ENCODE results near the gene TFE3.

Gene TFE3

GRCh38 chrX:49070988-49071387 is 27.8 kb upstream of the TFE3 start:
- no peaks in the 10 kb centered on the region for H3K9me3 ChIP-seq
- H3K4me3 ChIP-seq (ENCODE audit: low read depth in 1 of 2, low read length in 1 of 2) = no peak overlapping the region
- no peak for TF ChIP-seq CTCF (IDR thresholded peaks at IDR 0.05)
- H3K27ac ChIP-seq = no peak overlapping the region
- peaks cover 13% of the 10 kb centered on the region for H3K36me3 ChIP-seq
- no peaks in the 10 kb centered on the region for H3K27me3 ChIP-seq
- H3K4me1 ChIP-seq (ENCODE audit: control insufficient read depth in 1 of 2, insufficient read depth in 1 of 2, low read depth in 1 of 2, low read length in 1 of 2) = peaks cover 0 to 11% of the 10 kb centered on the region in 2 experiments

GRCh38 chrX:49069038-49069437 is 25.9 kb upstream of the TFE3 start:
- Histone ChIP-seq H3K9me3 (no peaks in the 10 kb centered on the region), H3K36me3 (no peaks in the 10 kb centered on the region), H3K4me1 (ENCODE audit: control insufficient read depth in 1 of 2, insufficient read depth in 1 of 2, low read depth in 1 of 2, low read length in 1 of 2) (peaks cover 0 to 7% of the 10 kb centered on the region in 2 experiments), H3K27ac (no peak overlapping the region), H3K27me3 (no peaks in the 10 kb centered on the region), H3K4me3 (ENCODE audit: low read depth in 1 of 2, low read length in 1 of 2) (no peak overlapping the region)
- no peak for TF ChIP-seq CTCF (IDR thresholded peaks at IDR 0.05)

- no peak for TF ChIP-seq CTCF (IDR thresholded peaks at IDR 0.05)
- no peaks in the 10 kb centered on the region for H3K4me1 ChIP-seq (ENCODE audit: control insufficient read depth in 1 of 2, insufficient read depth in 1 of 2, low read depth in 1 of 2, low read length in 1 of 2)
- H3K4me3 ChIP-seq (ENCODE audit: low read depth in 1 of 2, low read length in 1 of 2) = no peak overlapping the region
- H3K27ac ChIP-seq = no peak overlapping the region
- H3K9me3 ChIP-seq = no peaks in the 10 kb centered on the region
- no peaks in the 10 kb centered on the region for H3K36me3 ChIP-seq
- no peaks in the 10 kb centered on the region for H3K27me3 ChIP-seq
These were observed 24.3 kb upstream of the TFE3 start for GRCh38 chrX:49067285-49068120.

GRCh38 chrX:49066690-49067089 is 23.5 kb upstream of the TFE3 start:
- Histone ChIP-seq H3K36me3 (no peaks in the 10 kb centered on the region), H3K27ac (no peak overlapping the region), H3K4me1 (ENCODE audit: control insufficient read depth in 1 of 2, insufficient read depth in 1 of 2, low read depth in 1 of 2, low read length in 1 of 2) (no peaks in the 10 kb centered on the region), H3K27me3 (no peaks in the 10 kb centered on the region), H3K9me3 (no peaks in the 10 kb centered on the region), H3K4me3 (ENCODE audit: low read depth in 1 of 2, low read length in 1 of 2) (no peak overlapping the region)
- no peak for TF ChIP-seq CTCF (IDR thresholded peaks at IDR 0.05)

GRCh38 chrX:49066278-49066677 is 23.1 kb upstream of the TFE3 start:
- H3K36me3 ChIP-seq = no peaks in the 10 kb centered on the region
- H3K27ac ChIP-seq = no peak overlapping the region
- no peaks in the 10 kb centered on the region for H3K4me1 ChIP-seq (ENCODE audit: control insufficient read depth in 1 of 2, insufficient read depth in 1 of 2, low read depth in 1 of 2, low read length in 1 of 2)
- no peak overlapping the region for H3K4me3 ChIP-seq (ENCODE audit: low read depth in 1 of 2, low read length in 1 of 2)
- no peak for TF ChIP-seq CTCF (IDR thresholded peaks at IDR 0.05)
- H3K9me3 ChIP-seq = no peaks in the 10 kb centered on the region
- H3K27me3 ChIP-seq = no peaks in the 10 kb centered on the region
